ENCODE data around the gene PLPPR3.

GRCh38 chr19:772730-773436, 48.9 kb downstream of the PLPPR3 start:
- TF ChIP-seq NFRKB (IDR thresholded peaks at IDR 0.05) = no peak
- TF ChIP-seq HDGF (IDR thresholded peaks at IDR 0.05; ENCODE audit: borderline replicate concordance) = no peak
- no peak for TF ChIP-seq ELF4 (IDR thresholded peaks at IDR 0.05)
- no peak for TF ChIP-seq ZNF384 (IDR thresholded peaks at IDR 0.05)
- TF ChIP-seq TARDBP (IDR thresholded peaks at IDR 0.05) = no peak
- TF ChIP-seq BHLHE40 (IDR thresholded peaks at IDR 0.05; ENCODE audit: borderline replicate concordance) = no peak
- no peak for TF ChIP-seq SP1 (IDR thresholded peaks at IDR 0.05)
- TF ChIP-seq CTBP1 (IDR thresholded peaks at IDR 0.05; ENCODE audit: borderline replicate concordance) = no peak
- no peak for TF ChIP-seq L3MBTL2 (conservative IDR thresholded peaks at IDR 0.05)
- no peak for TF ChIP-seq FOXM1 (IDR thresholded peaks at IDR 0.05; ENCODE audit: borderline replicate concordance)
- no peak for TF ChIP-seq FOXA1 (IDR thresholded peaks at IDR 0.05)
